Measurements from ENCODE around the gene PRPSAP2. TPM values are rescaled to one million over a fixed set of nuclear protein-coding genes. Genes with fewer than 3 reads are reported as not detected.

PRPSAP2 gene
- total and polyA plus RNA-seq, 2 of the 8 experiments (the other 6 are each of a cell fraction or from before 2014, with no cell fraction given): 28.7 to 50.5 TPM

- CTCF ChIA-PET (ENCODE audit: partially characterized antibody): interaction anchor here (0.6 kb wide), 1 partner anchor 68 kb away, joined by 3 read pairs; no protein-coding TSS in a partner anchor
These were observed 59.0 kb downstream of the PRPSAP2 start for GRCh38 chr17:18916816-18917500.

More at GRCh38 chr17:18916816-18917500, 59.0 kb downstream of the PRPSAP2 start:
- no peak for DNase-seq (ENCODE audit: low read depth in 1 of 2, low spot score in 2 of 2)
- 89% methylated on average over 5 of the region's 5 CpGs; no CpG with 5 or more reads in 1 of the 2 experiments for WGBS, 2 experiments (ENCODE audit: extremely low coverage in 1 of 2, insufficient coverage in 1 of 2, insufficient read length in 1 of 2, insufficient replicate concordance in 2 of 2, low coverage in 1 of 2, low lambda C conversion rate in 2 of 2, missing lambda C conversion rate in 1 of 2)
- no peak overlapping the region for H2BK120ac ChIP-seq (replicated peaks; ENCODE audit: low read depth, low read length)
- no peak for FAIRE-seq
- no peak overlapping the region for H2BK5ac ChIP-seq (ENCODE audit: low read depth, low read length)
- peaks cover 6 to 27% (median 15%) of the 10 kb centered on the region in 4 experiments; a peak in 6 of 8 replicates for H3K36me3 ChIP-seq (ENCODE audit: control insufficient read depth in 2 of 4, insufficient read depth in 4 of 4, low read length in 3 of 4)
- no peak overlapping the region for H3K56ac ChIP-seq (replicated peaks; ENCODE audit: insufficient read length, low read depth, low read length)
- H2AFZ ChIP-seq (ENCODE audit: low read length): no peak overlapping the region
- H4K5ac ChIP-seq (ENCODE audit: insufficient read length, low read depth, low read length): no peak overlapping the region
- no peaks in the 10 kb centered on the region for H3K4me1 ChIP-seq (replicated peaks in 1 of 4; ENCODE audit: control insufficient read depth in 3 of 4, insufficient read depth in 4 of 4, low read length in 3 of 4)
- H2BK20ac ChIP-seq (ENCODE audit: low read length): no peak overlapping the region
- H3K9me3 ChIP-seq (ENCODE audit: insufficient read depth in 2 of 2, low read depth in 1 of 2, low read length in 1 of 2): no peaks in the 10 kb centered on the region
- TF ChIP-seq JUND (IDR thresholded peaks at IDR 0.05; ENCODE audit: low read length): no peak
- no peak for TF ChIP-seq RFX5 (IDR thresholded peaks at IDR 0.05; ENCODE audit: borderline replicate concordance, low read depth, low read length)
- TF ChIP-seq SP4 (IDR thresholded peaks at IDR 0.05; ENCODE audit: low read length): no peak
- TF ChIP-seq TEAD4 (IDR thresholded peaks at IDR 0.05; ENCODE audit: low read depth, low read length): no peak
- no peak for TF ChIP-seq NRF1 (IDR thresholded peaks at IDR 0.05; ENCODE audit: low read depth, low read length)
- TF ChIP-seq ASH2L (IDR thresholded peaks at IDR 0.05; ENCODE audit: low read length): no peak
- TF ChIP-seq SRF (IDR thresholded peaks at IDR 0.05; ENCODE audit: low read depth, low read length): no peak
- TF ChIP-seq GTF2F1 (IDR thresholded peaks at IDR 0.05; ENCODE audit: borderline replicate concordance, low read depth, low read length): no peak
- no peak for TF ChIP-seq CBX8 (IDR thresholded peaks at IDR 0.05; ENCODE audit: borderline replicate concordance, low read depth, low read length)
- no peak for TF ChIP-seq MAX (IDR thresholded peaks at IDR 0.05)
- H4K20me1 ChIP-seq (replicated peaks in 1 of 2; ENCODE audit: control insufficient read depth in 1 of 2, insufficient read depth in 2 of 2, low read length in 2 of 2): peaks cover 0 to 1% of the 10 kb centered on the region in 2 experiments
- H3K79me1 ChIP-seq (ENCODE audit: low read depth, low read length): peaks cover 5% of the 10 kb centered on the region; the same call in 1 of the 2 replicates
- no peak overlapping the region for H2BK12ac ChIP-seq (ENCODE audit: low read depth, low read length)
- no peak overlapping the region for H3K27ac ChIP-seq (ENCODE audit: low read depth, low read length)
- H3K9ac ChIP-seq (replicated peaks in 1 of 4; ENCODE audit: extremely low read depth in 1 of 4, low read depth in 3 of 4, low read length in 3 of 4): no peak overlapping the region
- H3K23me2 ChIP-seq (ENCODE audit: low read depth, low read length): no peaks in the 10 kb centered on the region
- H2BK15ac ChIP-seq (ENCODE audit: low read length): no peak overlapping the region
- H3K79me2 ChIP-seq (ENCODE audit: control insufficient read depth in 1 of 2, insufficient read depth in 2 of 2, low read length in 2 of 2): peaks cover 0 to 5% of the 10 kb centered on the region in 2 experiments; a peak in 1 of 4 replicates
- H3K14ac ChIP-seq (ENCODE audit: insufficient read length): no peak overlapping the region
- H3K4ac ChIP-seq (replicated peaks; ENCODE audit: insufficient read length, low read depth, low read length): no peak overlapping the region
- H3K4me2 ChIP-seq (ENCODE audit: insufficient read depth in 1 of 2, low read depth in 2 of 2, low read length in 2 of 2): no peak overlapping the region
- no peak overlapping the region for H4K8ac ChIP-seq (ENCODE audit: extremely low read depth, insufficient read depth, low read length)
- H3K18ac ChIP-seq (ENCODE audit: extremely low read depth, low read length): no peak overlapping the region
- H3K4me3 ChIP-seq (ENCODE audit: extremely low read depth in 1 of 4, insufficient read depth in 2 of 4, low read depth in 3 of 4, low read length in 4 of 4): no peak overlapping the region
- H3K27me3 ChIP-seq (replicated peaks in 1 of 4; ENCODE audit: control insufficient read depth in 3 of 4, extremely low read depth in 1 of 4, insufficient read depth in 3 of 4, low read length in 3 of 4): no peaks in the 10 kb centered on the region
- H3K23ac ChIP-seq (ENCODE audit: insufficient read length): no peak overlapping the region
- H4K91ac ChIP-seq (replicated peaks; ENCODE audit: insufficient read length, low read length): no peak overlapping the region
- H2AK5ac ChIP-seq (ENCODE audit: low read depth, low read length): no peak overlapping the region
- POLR2A ChIA-PET (ENCODE audit: partially characterized antibody): interaction anchor here (0.9 kb wide), 1 partner anchor 15 kb away, joined by 3 read pairs; no protein-coding TSS in a partner anchor

All from H1 (cell line).